Measurements from ENCODE around the gene CAV2. TPM values are rescaled to one million over a fixed set of nuclear protein-coding genes. Genes with fewer than 3 reads are reported as not detected.

CAV2 gene
- total RNA-seq, 4 donors from 2014 or later = 122 to 246 (median 202) TPM

DNA sequence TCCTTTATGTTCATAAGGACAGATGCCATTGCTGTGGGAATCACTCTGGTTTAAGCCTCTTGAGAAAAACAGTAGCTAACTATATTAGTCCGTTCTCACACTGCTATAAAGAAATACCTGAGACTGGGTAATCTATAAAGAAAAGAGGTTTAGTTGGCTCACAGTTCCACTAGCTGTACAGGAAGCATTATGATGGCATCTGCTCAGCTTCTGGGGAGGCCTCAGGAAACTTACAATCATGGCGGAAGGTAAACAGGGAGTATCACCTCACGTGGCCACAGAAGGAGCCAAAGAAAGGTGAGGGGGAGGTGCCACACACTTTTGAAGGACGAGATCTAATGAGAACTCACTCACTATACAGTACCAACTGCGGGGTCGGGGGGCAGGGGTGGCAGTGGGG, 2.9 kb upstream of the CAV2 start:
- no peak for TF ChIP-seq CTCF (IDR thresholded peaks at IDR 0.05; ENCODE audit: low read depth)

DNA sequence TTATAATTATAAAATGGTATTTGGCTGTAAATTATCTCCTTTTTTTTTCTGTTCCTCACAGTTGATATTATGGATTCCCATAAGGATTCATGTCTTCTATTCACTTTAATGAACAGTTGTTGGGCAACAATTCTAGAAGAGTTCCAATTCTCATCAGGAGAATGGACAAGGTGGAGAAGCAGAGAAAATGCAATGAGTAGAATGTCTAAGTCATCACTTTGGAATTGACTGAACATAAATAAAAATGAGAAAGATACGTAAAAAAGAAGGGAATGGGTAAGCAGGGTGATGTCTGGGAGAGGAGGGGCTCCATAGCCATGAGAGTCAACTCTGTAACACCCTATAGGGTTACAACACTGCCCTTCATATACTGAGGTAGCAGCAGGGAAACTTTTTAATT, 1.8 kb upstream of the CAV2 start:
- no peak for TF ChIP-seq CTCF (IDR thresholded peaks at IDR 0.05; ENCODE audit: low read depth)

GRCh38 chr7:116500078-116500853, 728 bp downstream of the CAV2 start:
- TF ChIP-seq CTCF (IDR thresholded peaks at IDR 0.05; ENCODE audit: low read depth) = no peak

DNA sequence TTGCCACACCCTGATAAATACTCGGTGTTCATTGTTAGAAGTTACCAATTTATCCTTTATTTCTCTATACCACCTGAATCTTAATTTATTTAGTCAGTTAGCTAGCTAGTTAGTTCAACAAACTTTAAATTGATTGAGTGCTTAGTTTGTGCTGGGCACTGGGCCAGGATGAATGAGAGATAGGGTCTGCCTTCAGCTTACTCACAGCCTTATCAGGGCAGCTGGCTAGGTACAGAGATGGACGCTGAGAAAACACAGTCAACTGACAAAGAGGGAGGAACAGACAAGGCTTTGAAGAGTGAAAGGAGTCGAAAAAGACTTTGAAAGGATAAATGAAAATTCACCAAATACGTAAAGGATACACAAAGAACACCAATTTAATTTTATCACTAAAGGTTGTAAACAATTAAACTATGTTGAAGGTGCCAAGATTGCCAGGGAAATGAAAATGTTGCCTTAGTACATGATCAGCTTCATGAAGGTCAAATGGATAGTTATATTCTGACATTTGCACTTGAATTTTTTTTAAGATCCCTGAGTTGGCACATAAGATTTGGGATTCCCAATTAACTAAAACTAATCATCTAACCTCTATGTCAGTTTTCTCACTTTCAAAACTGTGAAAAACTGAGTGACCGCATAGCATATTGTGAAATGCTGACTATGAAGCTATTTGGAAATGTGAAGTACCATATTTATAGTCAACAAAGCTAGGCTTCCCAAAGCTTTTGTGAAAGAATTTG, 2.1 kb downstream of the CAV2 start:
- no peak for TF ChIP-seq CTCF (IDR thresholded peaks at IDR 0.05; ENCODE audit: low read depth)

DNA sequence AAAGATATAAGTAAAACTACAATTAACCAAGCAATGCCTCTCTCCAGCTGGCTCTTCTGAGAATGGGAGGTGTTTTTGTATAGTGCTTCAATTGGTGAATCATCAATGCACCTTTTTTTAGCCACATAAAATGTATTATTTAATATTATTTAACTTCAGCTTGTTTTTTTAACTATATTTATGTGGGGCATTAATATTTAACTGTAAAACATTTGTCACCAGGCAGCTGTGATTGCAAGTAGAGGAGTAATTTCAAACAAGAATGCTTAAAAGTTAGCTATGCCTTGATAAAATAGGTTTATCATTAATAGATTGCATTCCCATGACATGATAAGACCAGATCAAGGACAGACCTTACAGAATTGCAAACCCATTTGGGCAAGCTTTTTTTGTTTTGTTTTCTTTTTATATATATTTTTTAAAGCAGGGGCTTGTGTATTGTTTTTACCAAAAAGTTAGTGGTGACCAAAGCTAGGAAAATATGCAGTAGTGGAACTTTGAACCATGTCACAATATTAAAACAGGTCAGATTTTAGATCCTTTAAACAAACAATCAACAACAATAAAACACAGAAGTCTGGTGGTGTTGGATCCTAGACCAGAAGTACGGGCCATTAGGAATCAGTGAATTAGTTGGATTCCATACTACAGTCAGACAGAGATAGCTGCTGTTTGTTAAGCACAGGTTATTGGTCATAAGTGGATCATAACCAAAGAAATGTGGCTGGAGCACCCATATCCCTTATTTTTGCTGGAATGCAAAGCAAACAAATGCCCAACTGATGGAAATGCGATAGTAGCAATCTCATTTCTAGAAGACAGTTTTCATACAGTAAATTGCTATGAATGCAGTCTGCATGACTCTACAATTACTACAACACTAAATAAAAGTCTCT, 2.9 kb downstream of the CAV2 start:
- no peak for TF ChIP-seq CTCF (IDR thresholded peaks at IDR 0.05; ENCODE audit: low read depth)

DNA sequence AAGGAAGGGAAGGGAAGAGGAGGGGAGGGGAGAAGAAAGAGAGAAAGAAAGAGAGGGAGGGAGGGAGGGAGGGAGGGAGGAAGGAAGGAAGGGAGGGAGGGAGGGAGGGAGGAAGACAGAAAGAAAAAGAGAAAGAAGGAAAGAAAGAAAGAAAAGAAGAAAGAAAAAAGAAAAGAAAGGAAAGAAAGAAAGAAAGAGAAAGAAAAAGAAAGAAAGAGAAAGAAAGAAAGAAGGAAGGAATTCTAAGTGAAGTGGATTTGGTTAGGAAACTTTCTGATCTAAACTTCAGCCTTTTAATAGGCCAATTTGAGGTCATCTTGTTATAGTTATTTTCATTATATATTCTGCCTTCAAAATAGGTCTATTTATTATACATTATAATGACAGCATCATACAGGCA, 4.3 kb downstream of the CAV2 start:
- TF ChIP-seq CTCF (IDR thresholded peaks at IDR 0.05; ENCODE audit: low read depth) = no peak

- no peak for TF ChIP-seq CTCF (IDR thresholded peaks at IDR 0.05; ENCODE audit: low read depth)
Observed at GRCh38 chr7:116505278-116505677, 5.7 kb downstream of the CAV2 start.

All from subcutaneous adipose tissue (tissue), 4 donors.